ENCODE measurements around the gene BCL2L15. TPM values are rescaled to one million over a fixed set of nuclear protein-coding genes. Genes with fewer than 3 reads are reported as not detected.

The BCL2L15 gene
- total RNA-seq, 1 donor from 2014 or later = 0.04 TPM

GRCh38 chr1:113918243-113918642 is 30.9 kb upstream of the BCL2L15 start:
- peaks cover 4% of the 10 kb centered on the region for H3K36me3 ChIP-seq
- H3K9ac ChIP-seq = no peak overlapping the region

GRCh38 chr1:113917400-113918082 is 30.2 kb upstream of the BCL2L15 start:
- H3K36me3 ChIP-seq = peaks cover 4% of the 10 kb centered on the region
- no peaks in the 10 kb centered on the region for H4K20me1 ChIP-seq (ENCODE audit: low read depth)
- Mint-ChIP-seq H3K27me3 (ENCODE audit: insufficient read depth, low read depth) (no peaks in the 10 kb centered on the region), H3K27ac (no peak overlapping the region), H3K4me3 (no peak overlapping the region), H3K9me3 (no peaks in the 10 kb centered on the region), H3K36me3 (peaks cover 3% of the 10 kb centered on the region), H3K4me1 (no peaks in the 10 kb centered on the region)
- no peak overlapping the region for H3K4me3 ChIP-seq
- no peak for TF ChIP-seq CTCF (IDR thresholded peaks at IDR 0.05)
- no peak for TF ChIP-seq EZH2 (IDR thresholded peaks at IDR 0.05)
- no peak for TF ChIP-seq EZH2phosphoT487 (IDR thresholded peaks at IDR 0.05)
- H2AFZ ChIP-seq (replicated peaks) = no peak overlapping the region
- peaks cover 8% of the 10 kb centered on the region for H3K4me1 ChIP-seq
- H3K9me3 ChIP-seq (ENCODE audit: low read depth) = no peaks in the 10 kb centered on the region
- H3K9ac ChIP-seq = no peak overlapping the region
- H3K79me2 ChIP-seq (ENCODE audit: low read depth) = no peaks in the 10 kb centered on the region
- H3F3A ChIP-seq (ENCODE audit: low read depth) = peaks cover 6% of the 10 kb centered on the region
- no peak overlapping the region for H3K4me2 ChIP-seq
- DNase-seq (ENCODE audit: low spot score) = no peak
- H3K27me3 ChIP-seq = peaks cover 5% of the 10 kb centered on the region
- H3K27ac ChIP-seq = no peak overlapping the region

More at GRCh38 chr1:113918243-113918642, 30.9 kb upstream of the BCL2L15 start:
- no peaks in the 10 kb centered on the region for H3K9me3 ChIP-seq (ENCODE audit: low read depth)
- Mint-ChIP-seq H3K27me3 (ENCODE audit: insufficient read depth, low read depth) (no peaks in the 10 kb centered on the region), H3K4me1 (no peaks in the 10 kb centered on the region), H3K36me3 (peaks cover 3% of the 10 kb centered on the region), H3K4me3 (no peak overlapping the region), H3K9me3 (no peaks in the 10 kb centered on the region), H3K27ac (no peak overlapping the region)
- H3K4me2 ChIP-seq = no peak overlapping the region
- no peaks in the 10 kb centered on the region for H4K20me1 ChIP-seq (ENCODE audit: low read depth)
- H3K27ac ChIP-seq = no peak overlapping the region
- H2AFZ ChIP-seq (replicated peaks) = no peak overlapping the region
- peaks cover 8% of the 10 kb centered on the region for H3K4me1 ChIP-seq
- DNase-seq (ENCODE audit: low spot score) = no peak
- H3F3A ChIP-seq (ENCODE audit: low read depth) = peaks cover 6% of the 10 kb centered on the region
- peaks cover 10% of the 10 kb centered on the region for H3K27me3 ChIP-seq
- TF ChIP-seq CTCF (IDR thresholded peaks at IDR 0.05) = no peak
- TF ChIP-seq EZH2 (IDR thresholded peaks at IDR 0.05) = no peak
- TF ChIP-seq EZH2phosphoT487 (IDR thresholded peaks at IDR 0.05) = no peak
- H3K79me2 ChIP-seq (ENCODE audit: low read depth) = no peaks in the 10 kb centered on the region
- H3K4me3 ChIP-seq = no peak overlapping the region

- Histone ChIP-seq H3K27me3 (no peaks in the 10 kb centered on the region), H3K4me1 (peaks cover 8% of the 10 kb centered on the region), H3K27ac (no peak overlapping the region), H3F3A (ENCODE audit: low read depth) (peaks cover 6% of the 10 kb centered on the region), H3K36me3 (peaks cover 4% of the 10 kb centered on the region), H3K9me3 (ENCODE audit: low read depth) (no peaks in the 10 kb centered on the region), H2AFZ (replicated peaks) (no peak overlapping the region), H3K4me2 (no peak overlapping the region), H3K9ac (no peak overlapping the region), H4K20me1 (ENCODE audit: low read depth) (no peaks in the 10 kb centered on the region), H3K79me2 (ENCODE audit: low read depth) (no peaks in the 10 kb centered on the region), H3K4me3 (no peak overlapping the region)
- Mint-ChIP-seq H3K27me3 (ENCODE audit: insufficient read depth, low read depth) (no peaks in the 10 kb centered on the region), H3K9me3 (no peaks in the 10 kb centered on the region), H3K36me3 (peaks cover 3% of the 10 kb centered on the region), H3K4me3 (no peak overlapping the region), H3K4me1 (no peaks in the 10 kb centered on the region), H3K27ac (no peak overlapping the region)
- TF ChIP-seq EZH2phosphoT487 (IDR thresholded peaks at IDR 0.05) = no peak
- TF ChIP-seq CTCF (IDR thresholded peaks at IDR 0.05) = no peak
- no peak for TF ChIP-seq EZH2 (IDR thresholded peaks at IDR 0.05)
- no peak for DNase-seq (ENCODE audit: low spot score)
Observed at GRCh38 chr1:113916974-113917373, 29.6 kb upstream of the BCL2L15 start.
